Heart right ventricle (tissue), 16 donors: ENCODE data around the gene FAM222A. TPM values are rescaled to one million over a fixed set of nuclear protein-coding genes. Genes with fewer than 3 reads are reported as not detected.

ENCODE experiments used
- ATAC-seq, 8 donors: fragments of 200-7000 bp; cut with Tn5 transposase; one replicate each; pipeline ENCODE4 v1.9.1; 2020; ENCODE audit warnings: mild to moderate bottlenecking in 8 of 8, moderate library complexity in 8 of 8, moderate number of reproducible peaks in 1 of 8
- DNase-seq, 2 donors: peaks; one replicate each; pipeline ENCODE4 v3.0.0-alpha.2; 2020
- H3K27ac ChIP-seq, 10 donors: fragments of 200-600 bp; sonication (generic) in 2 of 10; one replicate each; pipeline versions ENCODE4 v1.5.0 to v1.8.0; 2020 to 2022; ENCODE audit warnings: mild to moderate bottlenecking in 3 of 10
- H3K27me3 ChIP-seq, 7 donors: fragments of 200-600 bp; one replicate each; pipeline ENCODE4 v1.8.0; 2021 to 2022; ENCODE audit warnings: mild to moderate bottlenecking in 2 of 7
- H3K36me3 ChIP-seq, 9 donors: fragments of 200-600 bp; sonication (generic) in 1 of 9; one replicate each; pipeline versions ENCODE4 v1.5.0 to v1.8.0; 2020 to 2022; ENCODE audit warnings: mild to moderate bottlenecking in 2 of 9
- H3K4me1 ChIP-seq, 9 donors: fragments of 200-600 bp; sonication (generic) in 1 of 9; one replicate each; pipeline versions ENCODE4 v1.5.0 to v1.8.0; 2020 to 2022; ENCODE audit warnings: mild to moderate bottlenecking in 4 of 9
- H3K4me3 ChIP-seq, 10 donors: fragments of 200-600 bp; sonication (generic) in 2 of 10; one replicate each; pipeline versions ENCODE4 v1.5.0 to v1.8.0; 2020 to 2022; ENCODE audit warnings: mild to moderate bottlenecking in 7 of 10, moderate library complexity in 2 of 10
- H3K9me3 ChIP-seq, 11 donors: fragments of 200-600 bp in 10 of 11; sonication (generic) in 2 of 11; one replicate each; pipeline versions ENCODE4 v1.5.0 to v1.8.0; 2013 to 2022; ENCODE audit warnings: mild to moderate bottlenecking in 2 of 11, control low read depth in 1 of 11, moderate library complexity in 1 of 11
- CTCF ChIP-seq, 9 donors: fragments of 200-600 bp; sonication (generic) in 2 of 9; IDR thresholded peaks; one replicate each; pipeline versions ENCODE4 v1.5.0 to v1.8.0; 2021 to 2022; ENCODE audit warnings: antibody characterized with exemption in 9 of 9, mild to moderate bottlenecking in 5 of 9, moderate library complexity in 1 of 9
- WGBS, 2 donors: extraction: QIAGEN DNeasy Blood & Tissue Kit; methylation state at CpG; one replicate each; pipeline ENCODE4 v1.1.7; 2013; ENCODE audit warnings: inconsistent platforms in 1 of 2; 5-methylcytosine and 5-hydroxymethylcytosine counted together
- intact Hi-C, 10 donors: fragments of 100-400 bp; cut with DNase I; formaldehyde crosslinking; loops; one replicate each; pipeline versions ENCODE4 v1.11.1 to v1.14.2; 2022
- polyA plus RNA-seq, 2 donors: library from polyadenylated mRNA; stranded (reverse); fragments of 200-250 nt; gene quantifications; one replicate each; pipeline ENCODE4 v1.2.3, GENCODE V29; 2013
- total RNA-seq, 10 donors: library from RNA; stranded (reverse); fragmentation: NEBNext Ultra II Directional in 3 of 10; extraction: Animal tissue kit (Norgen Biotek cat#: 25700) in 3 of 10; gene quantifications; one replicate each; pipeline versions ENCODE4 v1.2.1 to v1.2.4, GENCODE V29; 2021 to 2023
- donor health status: Arrhythmogenic right ventricular cardiomyopathy.
- donor health status: ischemic (EF 13 %, LVEDD 7.1; RV severe dilation, severe dysfunction).
- donor health status: healthy with polysubstance abuse.
- donor health status: DM: no; HTN: yes; CAD: no.
- donor health status: DM: no; HTN: no; CAD: no.
- donor health status: ischemic (EF 25% LVEDD 6.9; RV normal size, moderate dysfunction).
- donor health status: ischemic (EF 25% LVEDD 5.7; RV mildly dilated, moderate dysfunction).
- donor health status: healthy.
- donor health status: DM: yes; HTN: yes; CAD: no.
- donor health status: Ischemic cardiomyopathy.
- donor health status: ischemic (EF 35%, LVEDD 5.7; RV mildly dilated, moderate dysfunction).
- donor health status: nonischemic (EF 11% LVEDD 7.7; RV severe dilation, severe dysfunction).
- donor health status: DM: yes; HTN: yes; CAD: no.
- donor health status: PGD.
- donor health status: ischemic (EF 29% LVEDD 5.4; RV normal size, mild dysfunction).
- donor health status: nonischemic (EF 23%, LVEDD 6.1; RV moderate dilation, normal function).

The FAM222A gene
- total and polyA plus RNA-seq, 12 donors, result 2.7 to 26.0 (median 7.0) TPM

DNA sequence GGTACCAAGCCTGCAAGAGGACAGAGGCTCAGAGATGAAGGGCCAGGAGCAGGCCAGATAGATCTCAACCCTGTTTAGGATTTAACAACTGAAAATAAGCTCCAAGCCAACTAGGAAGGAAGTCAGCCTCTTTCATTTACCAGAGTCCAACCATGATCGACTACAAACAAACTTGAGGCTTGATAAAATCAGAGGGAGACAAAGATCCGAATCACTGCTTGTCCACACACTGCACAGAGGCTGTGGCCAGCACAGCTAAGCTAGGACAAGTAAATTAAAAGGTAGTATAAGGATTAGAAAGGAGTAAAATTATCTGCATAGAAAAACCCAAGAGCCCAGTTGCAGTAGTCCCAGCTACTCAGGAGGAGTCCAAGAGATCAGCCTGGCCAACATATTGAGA lies 40.3 kb downstream of the FAM222A start:
- H3K4me1 ChIP-seq, result peaks cover 0 to 7% (median 0%) of the 10 kb centered on the region in 9 donors
- no peaks in the 10 kb centered on the region for H3K36me3 ChIP-seq
- peaks cover 0 to 21% (median 0%) of the 10 kb centered on the region in 11 donors for H3K9me3 ChIP-seq
- no peak for ATAC-seq
- intact Hi-C loops, result no loop called here
- no peak for DNase-seq
- H3K4me3 ChIP-seq, result no peak overlapping the region
- TF ChIP-seq CTCF (IDR thresholded peaks at IDR 0.05), result no peak
- H3K27me3 ChIP-seq, result no peaks in the 10 kb centered on the region
- H3K27ac ChIP-seq, result no peak overlapping the region
- 52 to 57% methylated on average over 2 of the region's 2 CpGs for WGBS, 2 donors

- no peaks in the 10 kb centered on the region for H3K36me3 ChIP-seq
- no peaks in the 10 kb centered on the region for H3K27me3 ChIP-seq
- H3K4me1 ChIP-seq, result peaks cover 0 to 23% (median 17%) of the 10 kb centered on the region in 9 donors
- DNase-seq, result no peak
- intact Hi-C loops, result loop anchor here in 1 of 10 donors (5.0 kb wide), 1 partner anchor 34 kb away; no protein-coding TSS in a partner anchor
- no peak overlapping the region for H3K27ac ChIP-seq
- TF ChIP-seq CTCF (IDR thresholded peaks at IDR 0.05), result no peak
- ATAC-seq, result no peak
- WGBS, 2 donors, result 94 to 97% methylated on average over 1 of the region's 1 CpG
- H3K4me3 ChIP-seq, result no peak overlapping the region
- peaks cover 0 to 21% (median 0%) of the 10 kb centered on the region in 11 donors for H3K9me3 ChIP-seq
These were observed 42.8 kb downstream of the FAM222A start for GRCh38 chr12:109756457-109756856.

GRCh38 chr12:109757671-109758265 lies 44.1 kb downstream of the FAM222A start:
- no peak for TF ChIP-seq CTCF (IDR thresholded peaks at IDR 0.05)
- H3K27me3 ChIP-seq, result no peaks in the 10 kb centered on the region
- DNase-seq (no peak), ATAC-seq (no peak)
- no peaks in the 10 kb centered on the region for H3K36me3 ChIP-seq
- 83 to 89% methylated on average over 11 of the region's 11 CpGs for WGBS, 2 donors
- no peak overlapping the region for H3K4me3 ChIP-seq
- peaks cover 0 to 18% (median 11%) of the 10 kb centered on the region in 9 donors for H3K4me1 ChIP-seq
- no peak overlapping the region for H3K27ac ChIP-seq
- H3K9me3 ChIP-seq, result peaks cover 0 to 21% (median 0%) of the 10 kb centered on the region in 11 donors
- intact Hi-C loops, result loop anchor here in 1 of 10 donors (5.0 kb wide), 1 partner anchor 35 kb away; no protein-coding TSS in a partner anchor

DNA sequence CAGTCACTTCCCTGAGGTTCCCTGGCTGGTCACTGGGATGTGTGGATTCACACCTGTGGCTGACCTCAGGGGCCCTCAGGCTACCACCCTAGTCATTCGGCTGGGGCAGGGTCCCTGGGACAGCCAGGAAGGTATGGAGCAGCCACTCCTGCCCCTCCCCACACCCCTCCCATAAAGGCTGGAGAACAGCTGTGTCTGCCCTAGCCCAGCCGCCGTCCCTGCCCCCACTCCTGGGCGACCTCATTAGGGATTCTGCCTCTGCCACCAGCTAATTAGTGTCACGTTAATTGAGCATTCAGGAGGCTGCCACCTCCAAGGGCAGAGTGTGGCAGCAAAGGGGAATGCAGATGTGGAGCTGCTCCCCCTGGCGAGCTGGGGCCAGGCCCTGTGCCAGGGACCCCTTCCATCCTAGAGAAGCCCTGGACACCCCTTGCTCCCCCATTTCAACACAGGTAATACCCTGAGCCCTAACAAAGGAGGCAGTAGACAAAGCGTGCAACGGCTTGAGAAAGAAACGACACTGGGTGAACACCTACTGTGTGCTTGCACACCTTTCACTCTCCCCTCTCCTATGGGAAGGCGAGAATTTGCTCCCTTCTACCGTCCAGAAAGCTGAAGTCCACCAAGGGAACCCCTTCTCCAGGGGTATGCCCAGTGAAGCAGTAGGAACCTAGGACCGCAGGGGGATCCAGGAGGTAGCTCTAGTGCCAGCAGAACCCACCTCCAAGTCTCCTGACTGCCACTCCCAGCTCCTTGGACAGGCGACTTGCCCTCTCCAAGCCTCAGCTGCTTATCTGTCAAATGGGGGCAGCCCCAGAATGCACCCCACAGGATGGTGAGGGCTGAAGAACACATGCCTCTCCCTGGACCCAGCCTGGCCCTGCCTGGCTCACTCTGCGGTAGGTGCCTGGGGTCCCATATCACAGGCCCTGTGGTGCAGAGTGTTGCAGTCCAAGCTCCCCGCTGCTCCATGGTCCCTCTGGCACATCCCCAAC lies 45.1 kb downstream of the FAM222A start:
- no peak overlapping the region for H3K4me3 ChIP-seq
- DNase-seq (no peak), ATAC-seq (no peak)
- WGBS, 2 donors, result 76 to 79% methylated on average over 15 of the region's 15 CpGs
- H3K9me3 ChIP-seq, result peaks cover 0 to 30% (median 6%) of the 10 kb centered on the region in 11 donors
- TF ChIP-seq CTCF (IDR thresholded peaks at IDR 0.05), result no peak
- peaks cover 0 to 18% (median 14%) of the 10 kb centered on the region in 9 donors for H3K4me1 ChIP-seq
- no peak overlapping the region for H3K27ac ChIP-seq
- intact Hi-C loops, result loop anchor here in 1 of 10 donors (5.0 kb wide), 1 partner anchor 36 kb away; no protein-coding TSS in a partner anchor
- H3K36me3 ChIP-seq, result no peaks in the 10 kb centered on the region
- no peaks in the 10 kb centered on the region for H3K27me3 ChIP-seq
